ENCODE measurements around the gene TNFRSF19. TPM values are rescaled to one million over a fixed set of nuclear protein-coding genes. Genes with fewer than 3 reads are reported as not detected.

TNFRSF19 gene
- total RNA-seq, 1 donor from 2014 or later = not detected

DNA sequence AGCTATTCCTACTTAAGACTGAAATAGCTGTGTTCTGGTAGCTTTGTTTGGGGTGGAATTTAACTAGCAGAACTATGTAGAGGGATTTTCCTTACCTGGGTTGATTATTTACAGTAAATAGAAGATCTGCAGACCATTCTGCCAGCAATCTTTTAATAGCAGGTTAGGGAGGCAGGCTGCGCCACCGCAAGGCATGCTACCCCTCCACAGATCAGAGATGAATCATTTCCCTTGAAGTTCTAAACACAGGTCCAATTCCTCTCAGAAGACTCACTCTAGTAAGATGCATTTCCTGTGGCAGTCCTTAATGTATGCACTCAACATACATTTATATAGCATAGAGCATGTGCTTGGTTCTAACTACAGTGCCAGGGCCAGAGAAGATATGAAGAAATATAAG is 109.0 kb downstream of the TNFRSF19 start:
- Mint-ChIP-seq H3K27ac (no peak overlapping the region), H3K27me3 (peaks cover 19% of the 10 kb centered on the region), H3K9me3 (peaks cover 4% of the 10 kb centered on the region), H3K4me1 (no peaks in the 10 kb centered on the region), H3K36me3 (ENCODE audit: low read depth) (no peaks in the 10 kb centered on the region), H3K4me3 (no peak overlapping the region)
- ChIA-PET POLR2A (no interaction called here), CTCF (no interaction called here)
- intact Hi-C loops (cut with micrococcal nuclease) = no loop called here
- TF ChIP-seq, protein P1, sequence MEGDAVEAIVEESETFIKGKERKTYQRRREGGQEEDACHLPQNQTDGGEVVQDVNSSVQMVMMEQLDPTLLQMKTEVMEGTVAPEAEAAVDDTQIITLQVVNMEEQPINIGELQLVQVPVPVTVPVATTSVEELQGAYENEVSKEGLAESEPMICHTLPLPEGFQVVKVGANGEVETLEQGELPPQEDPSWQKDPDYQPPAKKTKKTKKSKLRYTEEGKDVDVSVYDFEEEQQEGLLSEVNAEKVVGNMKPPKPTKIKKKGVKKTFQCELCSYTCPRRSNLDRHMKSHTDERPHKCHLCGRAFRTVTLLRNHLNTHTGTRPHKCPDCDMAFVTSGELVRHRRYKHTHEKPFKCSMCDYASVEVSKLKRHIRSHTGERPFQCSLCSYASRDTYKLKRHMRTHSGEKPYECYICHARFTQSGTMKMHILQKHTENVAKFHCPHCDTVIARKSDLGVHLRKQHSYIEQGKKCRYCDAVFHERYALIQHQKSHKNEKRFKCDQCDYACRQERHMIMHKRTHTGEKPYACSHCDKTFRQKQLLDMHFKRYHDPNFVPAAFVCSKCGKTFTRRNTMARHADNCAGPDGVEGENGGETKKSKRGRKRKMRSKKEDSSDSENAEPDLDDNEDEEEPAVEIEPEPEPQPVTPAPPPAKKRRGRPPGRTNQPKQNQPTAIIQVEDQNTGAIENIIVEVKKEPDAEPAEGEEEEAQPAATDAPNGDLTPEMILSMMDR (IDR thresholded peaks at IDR 0.05) = no peak
- DNase-seq (no peak), ATAC-seq (ENCODE audit: low read depth) (no peak)

DNA sequence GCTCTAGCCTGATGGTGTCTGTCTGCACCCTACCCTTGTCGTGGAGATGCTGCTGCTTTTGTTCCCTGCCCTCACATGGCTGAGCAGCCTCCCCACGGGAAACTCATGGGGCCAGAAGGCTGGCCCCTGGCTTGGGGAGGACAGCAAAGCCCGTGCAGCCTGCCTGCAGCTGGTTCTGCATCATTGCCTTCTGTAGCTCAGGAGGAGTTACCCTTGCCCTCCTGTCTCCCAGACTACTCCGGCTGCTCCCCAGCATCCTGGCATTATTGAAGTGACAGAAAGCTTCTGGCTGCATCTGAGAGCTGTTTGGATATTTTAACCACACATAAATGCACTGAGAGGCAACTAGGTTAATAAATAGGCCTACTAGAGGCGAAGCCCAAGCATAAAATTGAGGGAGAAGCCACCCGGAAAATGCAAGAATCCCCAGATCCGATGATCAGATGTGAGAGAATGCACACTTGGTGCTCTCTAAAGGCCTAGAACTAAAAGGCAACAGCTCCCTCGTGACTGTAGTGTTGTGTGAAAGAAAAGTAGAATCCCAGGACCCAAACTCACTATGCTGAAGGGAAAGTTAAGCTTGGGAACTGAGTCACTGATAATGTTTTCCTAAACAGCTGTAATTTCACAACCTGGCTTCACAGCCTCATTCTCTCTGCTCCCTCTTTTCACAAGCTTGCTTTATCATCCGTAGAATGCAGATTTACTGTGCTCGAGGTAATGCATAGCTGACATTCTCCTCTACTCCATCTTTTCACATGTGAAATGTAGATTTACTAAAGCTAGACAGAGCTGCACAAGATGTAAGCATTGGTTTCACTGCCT is 110.8 kb downstream of the TNFRSF19 start:
- POLR2A ChIA-PET = no interaction called here
- no peaks in the 10 kb centered on the region for H3K4me1 Mint-ChIP-seq
- no peak overlapping the region for H3K27ac Mint-ChIP-seq
- H3K4me3 Mint-ChIP-seq = no peak overlapping the region
- peaks cover 19% of the 10 kb centered on the region for H3K27me3 Mint-ChIP-seq
- TF ChIP-seq, protein P1 (IDR thresholded peaks at IDR 0.05) = no peak
- intact Hi-C loops (cut with micrococcal nuclease) = no loop called here
- no peak for DNase-seq
- ATAC-seq (ENCODE audit: low read depth) = no peak
- H3K9me3 Mint-ChIP-seq = peaks cover 13% of the 10 kb centered on the region
- H3K36me3 Mint-ChIP-seq (ENCODE audit: low read depth) = no peaks in the 10 kb centered on the region
- CTCF ChIA-PET = no interaction called here

DNA sequence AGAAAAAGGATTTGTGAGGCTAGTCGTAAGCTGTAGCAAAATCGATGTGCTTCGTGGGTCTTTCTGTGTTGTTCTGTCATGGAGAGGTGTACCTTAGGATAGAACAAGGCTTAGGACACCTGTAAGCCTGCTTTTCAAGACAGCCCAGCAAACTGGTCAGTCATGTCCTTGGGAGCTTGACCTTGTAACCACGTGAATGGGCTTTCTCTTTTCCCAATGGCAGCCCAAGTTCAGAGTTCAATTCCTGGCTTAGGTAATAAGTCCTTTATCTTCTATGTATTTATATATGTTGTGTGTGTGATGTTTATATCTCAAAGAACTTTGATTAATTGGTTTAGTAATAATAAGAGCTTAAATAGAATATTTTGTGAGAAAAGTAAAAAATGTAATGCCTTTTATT is 112.9 kb downstream of the TNFRSF19 start:
- H3K27me3 Mint-ChIP-seq = peaks cover 16% of the 10 kb centered on the region
- ChIA-PET CTCF (no interaction called here), POLR2A (no interaction called here)
- TF ChIP-seq, protein P1 (IDR thresholded peaks at IDR 0.05) = no peak
- intact Hi-C loops (cut with micrococcal nuclease) = no loop called here
- H3K4me3 Mint-ChIP-seq = no peak overlapping the region
- ATAC-seq (ENCODE audit: low read depth) (no peak), DNase-seq (no peak)
- no peaks in the 10 kb centered on the region for H3K4me1 Mint-ChIP-seq
- H3K27ac Mint-ChIP-seq = no peak overlapping the region
- no peaks in the 10 kb centered on the region for H3K36me3 Mint-ChIP-seq (ENCODE audit: low read depth)
- peaks cover 13% of the 10 kb centered on the region for H3K9me3 Mint-ChIP-seq

DNA sequence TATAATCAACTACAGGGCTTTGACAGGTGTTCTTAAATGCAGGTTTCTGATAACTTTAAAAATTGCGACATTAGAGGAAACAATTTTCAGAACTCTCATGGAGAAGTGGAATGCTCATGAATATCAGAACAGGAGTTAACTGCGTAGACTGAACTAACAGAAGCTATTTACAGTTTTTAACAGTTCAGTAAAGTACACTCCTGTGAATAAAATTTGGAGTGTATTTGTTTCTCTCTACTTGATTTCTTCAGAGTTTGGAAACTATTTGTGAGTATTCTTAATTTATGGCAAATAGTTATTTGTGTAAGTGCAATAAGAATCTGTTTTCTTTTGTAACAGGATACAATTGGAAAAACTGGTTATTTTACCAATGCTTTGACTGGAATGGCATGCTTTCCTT is 114.4 kb downstream of the TNFRSF19 start:
- TF ChIP-seq, protein P1 (IDR thresholded peaks at IDR 0.05) = no peak
- Mint-ChIP-seq H3K36me3 (ENCODE audit: low read depth) (no peaks in the 10 kb centered on the region), H3K27me3 (peaks cover 12% of the 10 kb centered on the region), H3K9me3 (peaks cover 13% of the 10 kb centered on the region), H3K4me1 (no peaks in the 10 kb centered on the region), H3K4me3 (no peak overlapping the region), H3K27ac (no peak overlapping the region)
- ChIA-PET POLR2A (no interaction called here), CTCF (no interaction called here)
- intact Hi-C loops (cut with micrococcal nuclease) = no loop called here
- no peak for ATAC-seq (ENCODE audit: low read depth)
- DNase-seq = no peak

DNA sequence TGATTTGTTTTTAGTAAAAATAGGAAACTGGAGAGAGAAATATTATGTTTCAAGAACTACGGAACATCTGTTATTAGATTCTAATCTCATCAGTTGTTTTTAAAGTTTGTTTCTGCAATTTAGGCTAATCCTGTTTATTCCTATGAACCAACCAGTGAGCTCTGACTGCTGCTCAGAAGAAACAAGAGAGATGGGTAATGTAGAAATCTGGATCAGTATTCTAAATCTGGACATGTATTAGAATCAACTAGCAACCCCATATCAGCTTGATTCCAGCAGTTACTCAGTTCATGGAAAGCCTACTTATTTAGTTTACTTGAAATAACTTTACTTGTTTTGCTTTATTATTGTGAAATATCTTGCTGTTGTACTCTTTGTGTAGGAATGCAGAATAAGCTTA is 115.2 kb downstream of the TNFRSF19 start:
- CTCF ChIA-PET = no interaction called here

More for the DNA sequence above, 115.2 kb downstream of the TNFRSF19 start:
- H3K27ac Mint-ChIP-seq = no peak overlapping the region
- ATAC-seq (ENCODE audit: low read depth) = no peak
- peaks cover 13% of the 10 kb centered on the region for H3K9me3 Mint-ChIP-seq
- intact Hi-C loops (cut with micrococcal nuclease) = no loop called here
- DNase-seq = no peak
- no peak overlapping the region for H3K4me3 Mint-ChIP-seq
- TF ChIP-seq, protein P1 (IDR thresholded peaks at IDR 0.05) = no peak
- H3K36me3 Mint-ChIP-seq (ENCODE audit: low read depth) = no peaks in the 10 kb centered on the region
- peaks cover 10% of the 10 kb centered on the region for H3K27me3 Mint-ChIP-seq
- POLR2A ChIA-PET = no interaction called here
- H3K4me1 Mint-ChIP-seq = no peaks in the 10 kb centered on the region
